Measurements from ENCODE around the gene FAM229A.

DNA sequence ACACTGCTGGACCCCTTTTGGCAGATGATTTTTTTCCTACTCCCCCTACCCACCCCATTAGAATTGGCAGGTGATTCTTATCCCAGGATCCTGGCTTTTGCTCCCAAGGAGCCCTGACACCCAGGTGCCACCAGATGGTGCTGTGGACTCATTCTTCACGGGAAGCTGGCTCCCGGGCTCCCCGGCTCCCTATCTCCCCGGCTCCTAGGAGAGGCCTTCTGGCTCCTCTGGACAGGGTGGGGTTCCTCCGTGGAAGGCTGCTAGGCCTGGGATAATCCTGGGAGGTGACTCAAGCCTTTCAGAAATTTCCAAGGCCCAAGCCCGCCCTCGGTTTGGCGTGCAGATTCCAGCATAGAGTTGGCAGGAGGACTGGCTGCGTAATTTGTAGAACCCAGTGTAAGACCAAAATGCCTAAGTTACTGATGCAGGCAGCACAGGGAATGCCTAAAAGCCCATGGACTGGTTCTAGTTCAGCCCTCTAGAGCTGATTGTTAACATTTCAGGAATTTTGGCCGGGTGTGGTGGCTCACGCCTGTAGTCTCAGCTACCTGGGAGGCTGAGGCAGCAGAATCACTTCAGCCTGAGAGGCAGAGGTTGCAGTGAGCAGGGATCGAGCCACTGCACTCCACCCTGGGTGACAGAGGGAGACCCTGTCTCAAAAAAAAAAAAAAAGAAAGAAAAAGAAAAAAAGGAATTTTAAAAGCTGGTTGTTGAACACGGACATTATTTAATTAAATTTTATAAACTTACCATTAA lies 38.8 kb upstream of the FAM229A start:
- TF ChIP-seq, protein P1, sequence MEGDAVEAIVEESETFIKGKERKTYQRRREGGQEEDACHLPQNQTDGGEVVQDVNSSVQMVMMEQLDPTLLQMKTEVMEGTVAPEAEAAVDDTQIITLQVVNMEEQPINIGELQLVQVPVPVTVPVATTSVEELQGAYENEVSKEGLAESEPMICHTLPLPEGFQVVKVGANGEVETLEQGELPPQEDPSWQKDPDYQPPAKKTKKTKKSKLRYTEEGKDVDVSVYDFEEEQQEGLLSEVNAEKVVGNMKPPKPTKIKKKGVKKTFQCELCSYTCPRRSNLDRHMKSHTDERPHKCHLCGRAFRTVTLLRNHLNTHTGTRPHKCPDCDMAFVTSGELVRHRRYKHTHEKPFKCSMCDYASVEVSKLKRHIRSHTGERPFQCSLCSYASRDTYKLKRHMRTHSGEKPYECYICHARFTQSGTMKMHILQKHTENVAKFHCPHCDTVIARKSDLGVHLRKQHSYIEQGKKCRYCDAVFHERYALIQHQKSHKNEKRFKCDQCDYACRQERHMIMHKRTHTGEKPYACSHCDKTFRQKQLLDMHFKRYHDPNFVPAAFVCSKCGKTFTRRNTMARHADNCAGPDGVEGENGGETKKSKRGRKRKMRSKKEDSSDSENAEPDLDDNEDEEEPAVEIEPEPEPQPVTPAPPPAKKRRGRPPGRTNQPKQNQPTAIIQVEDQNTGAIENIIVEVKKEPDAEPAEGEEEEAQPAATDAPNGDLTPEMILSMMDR (conservative IDR thresholded peaks at IDR 0.05; ENCODE audit: low read depth in 2 of 2) = peak; percentile 93 to 98
- TF ChIP-seq EZH2phosphoT487 (IDR thresholded peaks at IDR 0.05; ENCODE audit: unreplicated experiment) = no peak
- TF ChIP-seq, protein P2, sequence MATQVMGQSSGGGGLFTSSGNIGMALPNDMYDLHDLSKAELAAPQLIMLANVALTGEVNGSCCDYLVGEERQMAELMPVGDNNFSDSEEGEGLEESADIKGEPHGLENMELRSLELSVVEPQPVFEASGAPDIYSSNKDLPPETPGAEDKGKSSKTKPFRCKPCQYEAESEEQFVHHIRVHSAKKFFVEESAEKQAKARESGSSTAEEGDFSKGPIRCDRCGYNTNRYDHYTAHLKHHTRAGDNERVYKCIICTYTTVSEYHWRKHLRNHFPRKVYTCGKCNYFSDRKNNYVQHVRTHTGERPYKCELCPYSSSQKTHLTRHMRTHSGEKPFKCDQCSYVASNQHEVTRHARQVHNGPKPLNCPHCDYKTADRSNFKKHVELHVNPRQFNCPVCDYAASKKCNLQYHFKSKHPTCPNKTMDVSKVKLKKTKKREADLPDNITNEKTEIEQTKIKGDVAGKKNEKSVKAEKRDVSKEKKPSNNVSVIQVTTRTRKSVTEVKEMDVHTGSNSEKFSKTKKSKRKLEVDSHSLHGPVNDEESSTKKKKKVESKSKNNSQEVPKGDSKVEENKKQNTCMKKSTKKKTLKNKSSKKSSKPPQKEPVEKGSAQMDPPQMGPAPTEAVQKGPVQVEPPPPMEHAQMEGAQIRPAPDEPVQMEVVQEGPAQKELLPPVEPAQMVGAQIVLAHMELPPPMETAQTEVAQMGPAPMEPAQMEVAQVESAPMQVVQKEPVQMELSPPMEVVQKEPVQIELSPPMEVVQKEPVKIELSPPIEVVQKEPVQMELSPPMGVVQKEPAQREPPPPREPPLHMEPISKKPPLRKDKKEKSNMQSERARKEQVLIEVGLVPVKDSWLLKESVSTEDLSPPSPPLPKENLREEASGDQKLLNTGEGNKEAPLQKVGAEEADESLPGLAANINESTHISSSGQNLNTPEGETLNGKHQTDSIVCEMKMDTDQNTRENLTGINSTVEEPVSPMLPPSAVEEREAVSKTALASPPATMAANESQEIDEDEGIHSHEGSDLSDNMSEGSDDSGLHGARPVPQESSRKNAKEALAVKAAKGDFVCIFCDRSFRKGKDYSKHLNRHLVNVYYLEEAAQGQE (IDR thresholded peaks at IDR 0.05; ENCODE audit: unreplicated experiment) = no peak
- TF ChIP-seq POLR2AphosphoS5 (IDR thresholded peaks at IDR 0.05; ENCODE audit: low read depth) = no peak
- TF ChIP-seq STAT1 (IDR thresholded peaks at IDR 0.05; ENCODE audit: unreplicated experiment) = no peak
- TF ChIP-seq EZH2 (IDR thresholded peaks at IDR 0.05; ENCODE audit: low read depth, unreplicated experiment) = no peak
- TF ChIP-seq JUNB (IDR thresholded peaks at IDR 0.05; ENCODE audit: unreplicated experiment) = no peak

Data from GM23338 (cell line).